IMR-90 (cell line): ENCODE data around the gene TPPP. TPM values are rescaled to one million over a fixed set of nuclear protein-coding genes. Genes with fewer than 3 reads are reported as not detected.

Experiments
- ATAC-seq: fragments of 200-7000 bp; cut with Tn5 transposase; 2 replicates; pipeline ENCODE4 v1.9.1; 2020; ENCODE audit warnings: low read depth, mild to moderate bottlenecking, moderate library complexity
- BruUV-seq: library from RNA; stranded (reverse); fragments of 400-500 nt; replicated peaks from 2 replicates; lab custom pipeline; 2021; lab: Mats Ljungman, UMichigan
- CTCF ChIA-PET: fragments of 300-600 bp; formaldehyde crosslinking; extraction: SDS; loops from one replicate; lab custom pipeline; 2021; ENCODE audit warnings: antibody characterized with exemption; lab: Yijun Ruan, JAX
- POLR2A ChIA-PET: fragments of 300-600 bp; sonication (Branson Sonifier 250); formaldehyde crosslinking; loops from one replicate; lab custom pipeline; 2022; ENCODE audit warnings: antibody characterized with exemption; ENCODE audit not compliant: unreplicated experiment; lab: Charles Lee
- DNase-seq: peaks from one replicate; pipeline ENCODE4 v3.0.0; 2013
- H2AFZ ChIP-seq: replicated peaks from 2 replicates; pipeline ENCODE3; 2013; ENCODE audit warnings: low read length, mild to moderate bottlenecking; ENCODE audit not compliant: poor library complexity
- H2AK5ac ChIP-seq: 2 replicates; pipeline ENCODE4 v1.6.1; 2013; ENCODE audit warnings: low read depth, low read length, inconsistent platforms
- H2AK9ac ChIP-seq: replicated peaks from 2 replicates; pipeline ENCODE3; 2013; ENCODE audit warnings: mild to moderate bottlenecking, low read depth, low read length, moderate library complexity; ENCODE audit not compliant: poor library complexity
- H2BK120ac ChIP-seq: 2 replicates; pipeline ENCODE4 v1.6.1; 2013; ENCODE audit warnings: low read depth, low read length, inconsistent platforms
- H2BK15ac ChIP-seq: 3 replicates; pipeline ENCODE4 v1.6.1; 2013; ENCODE audit warnings: low read depth, low read length, inconsistent platforms
- H2BK20ac ChIP-seq: 2 replicates; pipeline ENCODE4 v1.6.1; 2013; ENCODE audit warnings: low read depth, mild to moderate bottlenecking, inconsistent platforms, low read length, moderate library complexity
- H2BK5ac ChIP-seq: 2 replicates; pipeline ENCODE4 v1.6.1; 2013; ENCODE audit warnings: mild to moderate bottlenecking, low read depth, low read length, inconsistent platforms; ENCODE audit not compliant: poor library complexity, severe bottlenecking
- H3K14ac ChIP-seq: replicated peaks from 2 replicates; pipeline ENCODE4 v1.6.1; 2013; ENCODE audit warnings: low read depth, low read length, inconsistent platforms
- H3K18ac ChIP-seq: 2 replicates; pipeline ENCODE4 v1.6.1; 2013; ENCODE audit warnings: low read depth, low read length, control low read depth
- H3K23ac ChIP-seq: 2 replicates; pipeline ENCODE4 v1.6.1; 2013; ENCODE audit warnings: low read depth, low read length, inconsistent platforms
- H3K27ac ChIP-seq: 2 replicates; pipeline ENCODE4 v1.5.1; 2013; ENCODE audit warnings: mild to moderate bottlenecking, control low read depth, low read length; ENCODE audit not compliant: insufficient read depth
- H3K27me3 ChIP-seq: 2 replicates; pipeline ENCODE4 v1.6.1; 2013; ENCODE audit warnings: low read length; ENCODE audit not compliant: control insufficient read depth, insufficient read depth
- H3K36me3 ChIP-seq: 2 replicates; pipeline ENCODE4 v1.6.1; 2013; ENCODE audit warnings: low read length, mixed read lengths; ENCODE audit not compliant: control insufficient read depth, insufficient read depth
- H3K4ac ChIP-seq: 2 replicates; pipeline ENCODE4 v1.6.1; 2013; ENCODE audit warnings: low read depth, low read length, inconsistent platforms
- H3K4me1 ChIP-seq: 2 replicates; pipeline ENCODE4 v1.6.1; 2013; ENCODE audit warnings: low read length, mixed read lengths; ENCODE audit not compliant: control insufficient read depth, insufficient read depth
- H3K4me2 ChIP-seq: 2 replicates; pipeline ENCODE4 v1.6.1; 2013; ENCODE audit warnings: low read depth, mild to moderate bottlenecking, control low read depth, low read length, moderate library complexity
- H3K4me3 ChIP-seq: 2 replicates; pipeline ENCODE4 v1.5.1; 2013; ENCODE audit warnings: low read depth, mild to moderate bottlenecking, control low read depth, low read length, moderate library complexity; ENCODE audit not compliant: insufficient read depth
- H3K56ac ChIP-seq: 2 replicates; pipeline ENCODE4 v1.6.1; 2013; ENCODE audit warnings: low read length, inconsistent platforms; ENCODE audit not compliant: insufficient read depth; ENCODE audit errors: extremely low read depth
- H3K79me1 ChIP-seq, 2 experiments: 2 replicates each; pipeline ENCODE4 v1.6.1; 2013; ENCODE audit warnings: low read length in 2 of 2, inconsistent platforms in 1 of 2, low read depth in 1 of 2
- H3K9ac ChIP-seq: 2 replicates; pipeline ENCODE4 v1.6.1; 2013; ENCODE audit warnings: low read depth, low read length, control low read depth
- H3K9me1 ChIP-seq: 2 replicates; pipeline ENCODE4 v1.6.1; 2013; ENCODE audit warnings: low read length, inconsistent platforms; ENCODE audit not compliant: insufficient read depth
- H3K9me3 ChIP-seq: 2 replicates; pipeline ENCODE4 v1.6.1; 2013; ENCODE audit warnings: low read length; ENCODE audit not compliant: control insufficient read depth, insufficient read depth
- H4K20me1 ChIP-seq: 2 replicates; pipeline ENCODE4 v1.6.1; 2013; ENCODE audit warnings: low read length, inconsistent platforms; ENCODE audit not compliant: insufficient read depth
- H4K5ac ChIP-seq: 2 replicates; pipeline ENCODE4 v1.6.1; 2013; ENCODE audit warnings: mild to moderate bottlenecking, low read depth, low read length, control low read depth
- H4K8ac ChIP-seq, 2 experiments: 2 replicates each; pipeline ENCODE4 v1.6.1; 2013; ENCODE audit warnings: low read depth in 2 of 2, low read length in 2 of 2, control low read depth in 1 of 2, inconsistent platforms in 1 of 2
- H4K91ac ChIP-seq: 2 replicates; pipeline ENCODE4 v1.6.1; 2013; ENCODE audit warnings: low read depth, low read length, inconsistent platforms; ENCODE audit not compliant: insufficient read depth
- BHLHE40 ChIP-seq: fragments of 150-350 bp; IDR thresholded peaks from 2 replicates; pipeline ENCODE4 v1.6.1; 2016; ENCODE audit warnings: mild to moderate bottlenecking, low read depth, low read length
- CEBPB ChIP-seq: IDR thresholded peaks from 2 replicates; pipeline ENCODE4 v1.6.1; 2012; ENCODE audit warnings: low read depth, low read length, improper control_type of control experiment
- CHD1 ChIP-seq: IDR thresholded peaks from 2 replicates; pipeline ENCODE4 v1.6.1; 2012; ENCODE audit warnings: low read depth, low read length, improper control_type of control experiment
- FOS ChIP-seq: fragments of 150-350 bp; IDR thresholded peaks from 2 replicates; pipeline ENCODE4 v1.6.1; 2016; ENCODE audit warnings: low read depth, low read length
- MAFK ChIP-seq: IDR thresholded peaks from 2 replicates; pipeline ENCODE4 v1.6.1; 2012; ENCODE audit warnings: low read depth, low read length, improper control_type of control experiment
- MAZ ChIP-seq: IDR thresholded peaks from 2 replicates; pipeline ENCODE4 v1.6.1; 2012; ENCODE audit warnings: low read depth, mild to moderate bottlenecking, low read length, improper control_type of control experiment, moderate library complexity, borderline replicate concordance
- MXI1 ChIP-seq: IDR thresholded peaks from 2 replicates; pipeline ENCODE4 v1.6.1; 2012; ENCODE audit warnings: low read depth, mild to moderate bottlenecking, low read length, moderate library complexity, borderline replicate concordance
- NFE2L2 ChIP-seq: fragments of 150-350 bp; IDR thresholded peaks from 2 replicates; pipeline ENCODE4 v1.6.1; 2016; ENCODE audit warnings: low read depth, mild to moderate bottlenecking, low read length
- POLR2A ChIP-seq: IDR thresholded peaks from 2 replicates; pipeline ENCODE4 v1.6.1; 2012; ENCODE audit warnings: mild to moderate bottlenecking, low read depth, low read length
- RAD21 ChIP-seq: IDR thresholded peaks from 2 replicates; pipeline ENCODE4 v1.6.1; 2012; ENCODE audit warnings: low read length, improper control_type of control experiment
- RCOR1 ChIP-seq: IDR thresholded peaks from 2 replicates; pipeline ENCODE4 v1.6.1; 2012; ENCODE audit warnings: mild to moderate bottlenecking, low read length, improper control_type of control experiment; ENCODE audit not compliant: insufficient replicate concordance
- RFX5 ChIP-seq: IDR thresholded peaks from 2 replicates; pipeline ENCODE4 v1.8.0; 2012; ENCODE audit warnings: low read depth, mild to moderate bottlenecking, low read length, moderate library complexity
- SMC3 ChIP-seq: fragments of 150-350 bp; IDR thresholded peaks from 2 replicates; pipeline ENCODE4 v1.6.1; 2016; ENCODE audit warnings: low read depth, mild to moderate bottlenecking, antibody characterized with exemption, low read length, moderate library complexity
- WGBS, 2 experiments: methylation state at CpG; one replicate each; pipeline versions ENCODE4 v1.1.5 to v1.1.7; 2013; ENCODE audit warnings: missing lambda C conversion rate in 2 of 2; ENCODE audit not compliant: insufficient read length in 1 of 2; ENCODE audit errors: extremely low coverage in 2 of 2; 5-methylcytosine and 5-hydroxymethylcytosine counted together
- dilution Hi-C: fragments of 300-500 bp; cut with HindIII; formaldehyde crosslinking; loops from one replicate; pipeline ENCODE4 v1.14.3; 2018; ENCODE audit warnings: low sequenced_read_pairs; ENCODE audit not compliant: unreplicated experiment
- in situ Hi-C: fragments of 300-500 bp; cut with MboI; formaldehyde crosslinking; loops from 3 replicates; pipeline ENCODE4 v1.14.3; 2019; ENCODE audit warnings: low sequenced_read_pairs, inconsistent platforms, mixed read lengths
- intact Hi-C: fragments of 100-400 bp; cut with micrococcal nuclease; formaldehyde crosslinking; loops from 2 replicates; pipeline ENCODE4 v1.10.0; 2022
- polyA plus RNA-seq, 3 experiments: library from polyadenylated mRNA; depleted of rRNA; stranded (reverse); fragments of >200 nt; gene quantifications; 2 replicates each; pipeline ENCODE4 v1.2.3, GENCODE V29; 2012; ENCODE audit warnings: low replicate concordance in 1 of 3
- total RNA-seq: library from RNA; depleted of rRNA; stranded (reverse); fragments of >200 nt; gene quantifications from 2 replicates; pipeline ENCODE4 v1.2.3, GENCODE V29; 2012
- TF ChIP-seq, protein P1 (sequence below): conservative IDR thresholded peaks from 2 replicates; pipeline ENCODE4 v1.5.1; 2012; ENCODE audit warnings: mild to moderate bottlenecking, low read depth, low read length, improper control_type of control experiment
- TF ChIP-seq, protein P2 (sequence below): fragments of 150-350 bp; IDR thresholded peaks from 2 replicates; pipeline ENCODE4 v1.6.1; 2017; ENCODE audit warnings: mild to moderate bottlenecking, antibody characterized with exemption, low read length, low read depth
- TF ChIP-seq, protein P3 (sequence below): fragments of 150-350 bp; IDR thresholded peaks from 2 replicates; pipeline ENCODE4 v1.6.1; 2016; ENCODE audit warnings: low read depth, mild to moderate bottlenecking, low read length, moderate library complexity, borderline replicate concordance

The TPPP gene
- total and polyA plus RNA-seq, 2 of the 4 experiments (the other 2 are of a cell fraction): under 0.01 to 0.07 TPM

- no peak overlapping the region for H3K9ac ChIP-seq
- H3K4ac ChIP-seq: no peak overlapping the region
- ATAC-seq (peak; percentile 89), DNase-seq (peak; percentile 91)
- H2BK15ac ChIP-seq: no peak overlapping the region
- no peaks in the 10 kb centered on the region for H3K9me1 ChIP-seq
- intact Hi-C loops: no loop called here
- no peak overlapping the region for H3K18ac ChIP-seq
- no peak overlapping the region for H2BK120ac ChIP-seq
- no peak overlapping the region for H3K23ac ChIP-seq
- no peak overlapping the region for H3K14ac ChIP-seq
- H4K91ac ChIP-seq: no peak overlapping the region
- H2BK20ac ChIP-seq: no peak overlapping the region
- in situ Hi-C loops: no loop called here
- H3K27me3 ChIP-seq: no peaks in the 10 kb centered on the region
- H2AFZ ChIP-seq: no peak overlapping the region
- no peaks in the 10 kb centered on the region for H3K79me1 ChIP-seq
- dilution Hi-C loops: no loop called here
- no peak overlapping the region for H2AK5ac ChIP-seq
- H2BK5ac ChIP-seq: no peak overlapping the region
- H3K9me3 ChIP-seq: no peaks in the 10 kb centered on the region; the same call in 1 of the 2 replicates
- no peak overlapping the region for H3K4me3 ChIP-seq
- H2AK9ac ChIP-seq: no peak overlapping the region
- WGBS, 2 experiments: 66% methylated on average over 10 of the region's 20 CpGs; no CpG with 5 or more reads in 1 of the 2 experiments
- H4K5ac ChIP-seq: no peak overlapping the region
- H3K4me2 ChIP-seq: no peak overlapping the region
- H3K56ac ChIP-seq: no peak overlapping the region
- ChIA-PET CTCF (no interaction called here), POLR2A (no interaction called here)
- no TSS peak for BruUV-seq
- H3K27ac ChIP-seq: no peak overlapping the region
- H4K20me1 ChIP-seq: no peaks in the 10 kb centered on the region
- TF ChIP-seq POLR2A (no peak), MAZ (no peak), BHLHE40 (peak; percentile 77), CHD1 (no peak), RAD21 (no peak), RCOR1 (no peak), SMC3 (no peak), MXI1 (peak; percentile 62), CEBPB (peak; percentile 29; the same call in 1 of the 2 replicates), NFE2L2 (peak; percentile 36; the same call in 1 of the 2 replicates), MAFK (no peak), RFX5 (no peak), FOS (peak; percentile 62)
- TF ChIP-seq, protein P1, sequence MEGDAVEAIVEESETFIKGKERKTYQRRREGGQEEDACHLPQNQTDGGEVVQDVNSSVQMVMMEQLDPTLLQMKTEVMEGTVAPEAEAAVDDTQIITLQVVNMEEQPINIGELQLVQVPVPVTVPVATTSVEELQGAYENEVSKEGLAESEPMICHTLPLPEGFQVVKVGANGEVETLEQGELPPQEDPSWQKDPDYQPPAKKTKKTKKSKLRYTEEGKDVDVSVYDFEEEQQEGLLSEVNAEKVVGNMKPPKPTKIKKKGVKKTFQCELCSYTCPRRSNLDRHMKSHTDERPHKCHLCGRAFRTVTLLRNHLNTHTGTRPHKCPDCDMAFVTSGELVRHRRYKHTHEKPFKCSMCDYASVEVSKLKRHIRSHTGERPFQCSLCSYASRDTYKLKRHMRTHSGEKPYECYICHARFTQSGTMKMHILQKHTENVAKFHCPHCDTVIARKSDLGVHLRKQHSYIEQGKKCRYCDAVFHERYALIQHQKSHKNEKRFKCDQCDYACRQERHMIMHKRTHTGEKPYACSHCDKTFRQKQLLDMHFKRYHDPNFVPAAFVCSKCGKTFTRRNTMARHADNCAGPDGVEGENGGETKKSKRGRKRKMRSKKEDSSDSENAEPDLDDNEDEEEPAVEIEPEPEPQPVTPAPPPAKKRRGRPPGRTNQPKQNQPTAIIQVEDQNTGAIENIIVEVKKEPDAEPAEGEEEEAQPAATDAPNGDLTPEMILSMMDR: no peak
- TF ChIP-seq, protein P2, sequence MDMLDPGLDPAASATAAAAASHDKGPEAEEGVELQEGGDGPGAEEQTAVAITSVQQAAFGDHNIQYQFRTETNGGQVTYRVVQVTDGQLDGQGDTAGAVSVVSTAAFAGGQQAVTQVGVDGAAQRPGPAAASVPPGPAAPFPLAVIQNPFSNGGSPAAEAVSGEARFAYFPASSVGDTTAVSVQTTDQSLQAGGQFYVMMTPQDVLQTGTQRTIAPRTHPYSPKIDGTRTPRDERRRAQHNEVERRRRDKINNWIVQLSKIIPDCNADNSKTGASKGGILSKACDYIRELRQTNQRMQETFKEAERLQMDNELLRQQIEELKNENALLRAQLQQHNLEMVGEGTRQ: no peak
- TF ChIP-seq, protein P3, sequence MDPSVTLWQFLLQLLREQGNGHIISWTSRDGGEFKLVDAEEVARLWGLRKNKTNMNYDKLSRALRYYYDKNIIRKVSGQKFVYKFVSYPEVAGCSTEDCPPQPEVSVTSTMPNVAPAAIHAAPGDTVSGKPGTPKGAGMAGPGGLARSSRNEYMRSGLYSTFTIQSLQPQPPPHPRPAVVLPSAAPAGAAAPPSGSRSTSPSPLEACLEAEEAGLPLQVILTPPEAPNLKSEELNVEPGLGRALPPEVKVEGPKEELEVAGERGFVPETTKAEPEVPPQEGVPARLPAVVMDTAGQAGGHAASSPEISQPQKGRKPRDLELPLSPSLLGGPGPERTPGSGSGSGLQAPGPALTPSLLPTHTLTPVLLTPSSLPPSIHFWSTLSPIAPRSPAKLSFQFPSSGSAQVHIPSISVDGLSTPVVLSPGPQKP: no peak
- H3K4me1 ChIP-seq: no peaks in the 10 kb centered on the region
- peaks cover 13% of the 10 kb centered on the region for H3K36me3 ChIP-seq
- no peak overlapping the region for H4K8ac ChIP-seq
Measured at GRCh38 chr5:633501-633955, 59.6 kb downstream of the TPPP start.
